ENCODE data around the gene CCDC51.
"Not testable (repeated sequence)": the region's sequence is repeated elsewhere in the genome, so short reads cannot be mapped to it uniquely, and the experiment has no call there.

CCDC51 gene

GRCh38 chr3:48404440-48405342 is 35.2 kb downstream of the CCDC51 start:
- no peak overlapping the region for H3K27ac ChIP-seq
- TF ChIP-seq ZFX (IDR thresholded peaks at IDR 0.05; ENCODE audit: borderline replicate concordance) = no peak
- TF ChIP-seq, protein P1, sequence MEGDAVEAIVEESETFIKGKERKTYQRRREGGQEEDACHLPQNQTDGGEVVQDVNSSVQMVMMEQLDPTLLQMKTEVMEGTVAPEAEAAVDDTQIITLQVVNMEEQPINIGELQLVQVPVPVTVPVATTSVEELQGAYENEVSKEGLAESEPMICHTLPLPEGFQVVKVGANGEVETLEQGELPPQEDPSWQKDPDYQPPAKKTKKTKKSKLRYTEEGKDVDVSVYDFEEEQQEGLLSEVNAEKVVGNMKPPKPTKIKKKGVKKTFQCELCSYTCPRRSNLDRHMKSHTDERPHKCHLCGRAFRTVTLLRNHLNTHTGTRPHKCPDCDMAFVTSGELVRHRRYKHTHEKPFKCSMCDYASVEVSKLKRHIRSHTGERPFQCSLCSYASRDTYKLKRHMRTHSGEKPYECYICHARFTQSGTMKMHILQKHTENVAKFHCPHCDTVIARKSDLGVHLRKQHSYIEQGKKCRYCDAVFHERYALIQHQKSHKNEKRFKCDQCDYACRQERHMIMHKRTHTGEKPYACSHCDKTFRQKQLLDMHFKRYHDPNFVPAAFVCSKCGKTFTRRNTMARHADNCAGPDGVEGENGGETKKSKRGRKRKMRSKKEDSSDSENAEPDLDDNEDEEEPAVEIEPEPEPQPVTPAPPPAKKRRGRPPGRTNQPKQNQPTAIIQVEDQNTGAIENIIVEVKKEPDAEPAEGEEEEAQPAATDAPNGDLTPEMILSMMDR (IDR thresholded peaks at IDR 0.05) = no peak

GRCh38 chr3:48403533-48404439 is 36.1 kb downstream of the CCDC51 start:
- no peak overlapping the region for H3K27ac ChIP-seq
- TF ChIP-seq ZFX (IDR thresholded peaks at IDR 0.05; ENCODE audit: borderline replicate concordance) = no peak
- TF ChIP-seq, protein P1 (IDR thresholded peaks at IDR 0.05) = no peak

DNA sequence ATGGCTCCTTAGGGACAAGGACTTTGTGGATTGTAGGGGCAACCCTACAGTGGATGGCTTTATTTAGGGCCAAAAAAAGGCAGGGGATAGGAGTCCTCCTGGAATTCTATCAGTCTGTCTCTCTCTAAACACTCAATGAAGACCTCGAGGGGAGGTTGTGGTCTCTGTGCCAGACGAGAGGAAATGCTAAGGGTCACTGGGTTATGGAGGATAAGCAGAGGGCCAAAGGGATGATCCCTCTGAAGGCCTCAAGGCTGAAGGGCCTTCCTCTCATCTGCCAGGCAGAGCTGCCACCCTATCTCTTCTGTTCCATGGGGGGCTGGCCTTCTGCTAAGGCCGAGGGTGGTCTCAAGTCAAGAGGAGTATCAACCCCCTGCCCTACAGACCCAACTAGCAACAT is 37.0 kb downstream of the CCDC51 start:
- H3K27ac ChIP-seq = no peak overlapping the region
- no peak for TF ChIP-seq ZFX (IDR thresholded peaks at IDR 0.05; ENCODE audit: borderline replicate concordance)
- TF ChIP-seq, protein P1 (IDR thresholded peaks at IDR 0.05) = no peak

- TF ChIP-seq, protein P1 (IDR thresholded peaks at IDR 0.05) = no peak
- TF ChIP-seq ZFX (IDR thresholded peaks at IDR 0.05; ENCODE audit: borderline replicate concordance) = no peak
- peak overlapping the region; percentile 8; the same call in 1 of the 2 replicates for H3K27ac ChIP-seq
Observed at GRCh38 chr3:48402281-48402732, 37.6 kb downstream of the CCDC51 start.

DNA sequence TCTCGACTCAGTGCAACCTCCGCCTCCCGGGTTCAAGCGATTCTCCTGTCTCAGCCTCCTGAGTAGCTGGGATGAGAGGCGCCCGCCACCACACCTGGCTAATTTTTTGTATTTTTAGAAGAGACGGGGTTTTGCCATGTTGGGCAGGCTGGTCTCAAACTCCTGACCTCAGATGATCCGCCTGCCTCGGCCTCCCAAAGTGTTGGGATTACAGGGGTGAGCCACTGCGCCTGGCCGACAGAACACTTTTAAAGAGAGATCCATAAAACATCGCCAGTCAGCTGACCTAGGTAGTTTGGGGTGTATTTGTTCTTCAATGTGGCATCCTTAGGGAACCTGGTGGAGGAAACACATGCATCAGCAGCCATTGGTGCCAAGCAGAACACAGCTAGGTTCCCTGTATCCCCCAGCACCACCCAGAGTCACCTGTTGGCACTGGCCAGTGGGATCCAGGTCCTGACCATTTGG is 38.5 kb downstream of the CCDC51 start:
- not testable (repeated sequence) for H3K27ac ChIP-seq

DNA sequence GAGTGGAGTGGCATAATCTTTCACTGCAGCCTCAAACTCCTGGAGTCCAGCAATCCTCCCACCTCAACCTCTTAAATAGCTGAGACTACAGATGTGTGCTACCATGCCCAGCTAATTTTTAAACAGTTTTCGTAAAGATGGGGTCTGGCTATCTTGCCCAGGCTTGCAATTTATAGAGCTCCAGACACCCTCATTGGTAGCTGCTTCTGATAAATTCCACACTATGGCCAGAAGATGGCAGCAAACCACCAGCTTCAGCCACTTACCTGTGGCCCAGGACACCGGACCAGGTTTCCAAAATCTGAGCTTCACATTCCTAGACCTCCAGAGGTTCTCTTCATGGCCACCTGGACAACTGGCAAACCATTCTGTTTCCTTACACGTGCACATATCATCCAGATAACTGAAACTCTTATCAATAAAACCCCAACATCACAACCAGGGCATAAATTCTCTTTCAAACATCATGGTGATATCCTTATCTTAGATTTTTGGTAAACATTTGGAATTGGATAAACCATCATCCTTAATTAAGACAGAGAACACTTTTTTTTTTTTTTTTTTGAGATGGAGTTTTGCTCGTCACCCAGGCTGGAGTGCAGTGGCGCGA is 39.0 kb downstream of the CCDC51 start:
- TF ChIP-seq ZFX (IDR thresholded peaks at IDR 0.05; ENCODE audit: borderline replicate concordance) = no peak
- TF ChIP-seq, protein P1 (IDR thresholded peaks at IDR 0.05) = peak; percentile 92
- no peak overlapping the region for H3K27ac ChIP-seq

Data from 22Rv1 (cell line).